PC-9 (cell line): ENCODE results near the gene TUBA1C.

ENCODE experiments used
- EZH2 ChIP-seq: fragments of 200-600 bp; sonication (generic); IDR thresholded peaks from 2 replicates; pipeline ENCODE4 v1.8.0; 2017; ENCODE audit warnings: antibody characterized with exemption, low read depth
- TF ChIP-seq, protein P1 (sequence below): fragments of 200-600 bp; sonication (generic); conservative IDR thresholded peaks from 2 replicates; pipeline ENCODE4 v1.6.1; 2017; ENCODE audit warnings: mixed run types, antibody characterized with exemption, mild to moderate bottlenecking, moderate library complexity

DNA sequence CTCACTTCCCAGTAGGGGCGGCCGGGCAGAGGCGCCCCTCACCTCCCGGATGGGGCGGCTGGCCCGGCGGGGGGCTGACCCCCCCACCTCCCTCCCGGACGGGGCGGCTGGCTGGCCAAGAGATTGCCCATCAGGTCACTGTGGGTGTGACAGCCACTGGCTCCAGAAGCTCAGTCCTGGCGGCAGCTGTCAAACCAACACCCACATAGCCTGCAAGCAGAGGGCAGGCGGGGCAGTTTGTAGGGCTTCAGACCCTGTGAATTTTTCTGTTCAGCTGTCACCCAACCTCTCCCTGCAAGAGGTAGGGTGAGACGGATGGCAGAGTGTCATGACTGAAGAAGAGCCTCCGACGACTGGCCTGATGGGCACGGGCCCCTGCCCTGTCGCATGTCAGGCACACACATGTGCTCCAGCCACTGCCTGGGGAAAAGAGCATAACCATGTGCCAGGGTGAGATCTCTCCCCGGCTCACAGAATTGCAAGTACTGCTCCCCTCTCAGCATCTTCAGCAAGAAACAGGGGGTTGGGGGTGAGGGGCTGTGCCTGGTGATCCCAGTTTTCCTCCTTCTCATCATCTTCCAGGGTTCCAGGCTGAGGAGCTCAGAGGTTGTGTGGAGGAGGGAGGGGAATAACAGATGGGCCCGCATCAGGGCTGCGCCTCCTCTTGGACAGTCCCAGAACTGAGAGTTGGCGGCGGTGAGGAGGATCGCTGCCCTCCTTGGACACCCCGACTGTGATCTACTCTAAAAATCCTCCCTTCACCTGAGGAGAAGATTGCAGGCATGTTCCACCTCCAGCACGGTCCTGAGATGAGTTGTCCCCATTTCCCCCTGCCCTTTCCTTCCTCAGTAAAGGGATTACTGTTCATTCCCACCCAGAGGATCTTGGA lies 18.9 kb downstream of the TUBA1C start:
- TF ChIP-seq, protein P1, sequence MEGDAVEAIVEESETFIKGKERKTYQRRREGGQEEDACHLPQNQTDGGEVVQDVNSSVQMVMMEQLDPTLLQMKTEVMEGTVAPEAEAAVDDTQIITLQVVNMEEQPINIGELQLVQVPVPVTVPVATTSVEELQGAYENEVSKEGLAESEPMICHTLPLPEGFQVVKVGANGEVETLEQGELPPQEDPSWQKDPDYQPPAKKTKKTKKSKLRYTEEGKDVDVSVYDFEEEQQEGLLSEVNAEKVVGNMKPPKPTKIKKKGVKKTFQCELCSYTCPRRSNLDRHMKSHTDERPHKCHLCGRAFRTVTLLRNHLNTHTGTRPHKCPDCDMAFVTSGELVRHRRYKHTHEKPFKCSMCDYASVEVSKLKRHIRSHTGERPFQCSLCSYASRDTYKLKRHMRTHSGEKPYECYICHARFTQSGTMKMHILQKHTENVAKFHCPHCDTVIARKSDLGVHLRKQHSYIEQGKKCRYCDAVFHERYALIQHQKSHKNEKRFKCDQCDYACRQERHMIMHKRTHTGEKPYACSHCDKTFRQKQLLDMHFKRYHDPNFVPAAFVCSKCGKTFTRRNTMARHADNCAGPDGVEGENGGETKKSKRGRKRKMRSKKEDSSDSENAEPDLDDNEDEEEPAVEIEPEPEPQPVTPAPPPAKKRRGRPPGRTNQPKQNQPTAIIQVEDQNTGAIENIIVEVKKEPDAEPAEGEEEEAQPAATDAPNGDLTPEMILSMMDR, result no peak
- no peak for TF ChIP-seq EZH2
